Measurements from ENCODE around the gene PSMG1.
A peak's percentile ranks its signal among the peaks of the same experiment; 100 is the strongest.

The PSMG1 gene

GRCh38 chr21:39134288-39134810 lies 48.9 kb downstream of the PSMG1 start:
- H3K4me3 ChIP-seq (ENCODE audit: low read length), result no peak overlapping the region
- DNase-seq (ENCODE audit: low read depth, low spot score), result no peak

- H3K4me3 ChIP-seq (ENCODE audit: low read length), result no peak overlapping the region
- no peak for DNase-seq (ENCODE audit: low read depth, low spot score)
Observed at GRCh38 chr21:39132248-39132647, 51.0 kb downstream of the PSMG1 start.

GRCh38 chr21:39131791-39132190 lies 51.5 kb downstream of the PSMG1 start:
- no peak for DNase-seq (ENCODE audit: low read depth, low spot score)
- no peak overlapping the region for H3K4me3 ChIP-seq (ENCODE audit: low read length)

DNA sequence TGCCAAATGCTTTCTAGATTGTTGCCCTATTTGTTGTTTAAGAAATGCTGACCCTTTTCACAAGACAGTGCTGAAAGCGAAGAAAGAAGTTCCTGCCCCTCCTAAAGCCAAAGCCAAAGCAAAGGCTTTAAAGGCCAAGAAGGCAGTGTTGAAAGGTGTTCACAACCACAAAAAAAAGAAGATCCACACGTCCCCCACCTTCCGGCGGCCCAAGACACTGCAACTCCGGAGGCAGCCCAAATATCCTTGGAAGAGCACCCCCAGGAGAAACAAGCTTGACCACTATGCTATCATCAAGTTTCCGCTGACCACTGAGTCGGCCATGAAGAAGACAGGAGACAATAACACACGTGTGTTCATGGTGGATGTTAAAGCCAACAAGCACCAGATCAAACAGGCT lies 55.7 kb downstream of the PSMG1 start:
- H3K4me3 ChIP-seq (ENCODE audit: low read length), result no peak overlapping the region
- no peak for DNase-seq (ENCODE audit: low read depth, low spot score)

- no peak for DNase-seq (ENCODE audit: low read depth, low spot score)
- H3K4me3 ChIP-seq (ENCODE audit: low read length), result no peak overlapping the region
Observed at GRCh38 chr21:39126486-39126806, 56.8 kb downstream of the PSMG1 start.

DNA sequence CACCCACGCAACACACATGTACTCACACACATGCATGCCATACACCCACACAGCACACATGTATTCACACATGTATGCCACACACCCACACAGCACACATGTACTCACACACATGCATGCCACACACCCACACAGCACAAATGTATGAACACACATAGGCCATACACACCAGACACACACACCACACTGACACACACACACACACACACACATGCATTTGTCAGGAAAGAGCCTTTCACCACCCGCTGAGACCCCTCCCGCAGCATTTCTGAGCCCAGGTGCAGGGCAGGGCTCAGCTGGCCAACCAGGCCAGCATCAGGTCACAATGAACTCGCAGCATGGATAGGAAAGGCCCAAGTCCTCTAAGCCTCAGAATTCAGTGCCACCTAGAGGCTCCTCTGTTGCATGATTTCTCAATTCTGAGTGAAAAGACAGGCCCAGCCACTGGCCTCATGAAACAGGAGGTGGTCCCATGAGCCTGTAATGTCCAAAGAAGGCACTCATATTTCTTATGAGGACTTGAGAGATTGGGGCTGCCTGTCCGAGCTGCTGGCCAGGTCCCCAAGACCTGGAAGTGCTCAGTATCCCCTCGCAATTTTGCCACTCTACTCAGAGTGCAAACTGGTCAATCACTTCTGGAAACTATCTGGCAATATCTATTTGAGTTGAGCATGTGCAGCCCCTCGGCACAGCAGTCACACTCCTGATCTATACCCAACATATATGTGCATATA lies 57.3 kb downstream of the PSMG1 start:
- H3K4me3 ChIP-seq (ENCODE audit: low read length), result no peak overlapping the region
- peak; percentile 46 for DNase-seq (ENCODE audit: low read depth, low spot score)
